Measurements from ENCODE around the gene UBE2O.
"Not testable (repeated sequence)": the region's sequence is repeated elsewhere in the genome, so short reads cannot be mapped to it uniquely, and the experiment has no call there.

UBE2O gene

DNA sequence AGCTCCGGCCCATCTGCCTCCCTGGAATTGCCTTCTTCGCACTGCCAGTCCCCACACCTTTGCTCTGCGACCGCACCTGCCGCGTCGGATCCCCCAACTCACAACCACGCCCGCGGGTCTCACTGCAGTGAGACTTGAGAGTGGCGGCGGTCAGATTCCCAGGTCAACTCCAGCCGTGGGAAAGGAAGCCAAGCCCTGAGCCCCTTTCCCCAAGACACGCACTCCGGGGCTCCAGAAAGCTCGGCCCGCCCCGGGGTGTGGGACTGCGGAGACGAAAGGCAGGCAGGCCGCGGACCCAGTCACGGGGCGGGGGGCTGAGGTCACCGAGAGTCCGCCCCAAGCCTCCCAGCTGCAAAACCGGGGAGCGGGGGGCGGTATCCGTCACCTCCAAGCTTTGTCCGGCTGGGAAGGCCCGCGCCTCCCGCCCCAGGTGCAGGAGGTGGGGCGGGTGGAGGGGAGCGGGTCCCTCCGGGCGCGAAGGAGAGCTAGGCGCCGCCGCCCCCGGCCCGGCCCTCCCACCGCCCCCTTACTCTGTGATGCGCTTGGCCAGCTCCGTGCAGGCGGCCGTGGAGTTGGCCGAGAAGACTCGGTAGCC lies 99.9 kb downstream of the UBE2O start:
- 1 to 4% methylated on average over 34 to 42 of the region's 51 CpGs for WGBS, 2 experiments (ENCODE audit: insufficient coverage in 2 of 2)
- Histone ChIP-seq H3K9me3 (ENCODE audit: control insufficient read depth, low read length) (no peaks in the 10 kb centered on the region), H3K27ac (ENCODE audit: low read depth, low read length, severe bottlenecking) (peak overlapping the region; percentile 89), H3K4me1 (ENCODE audit: control insufficient read depth, insufficient read depth, low read length, poor library complexity, severe bottlenecking) (peaks cover 2% of the 10 kb centered on the region), H3K36me3 (ENCODE audit: control insufficient read depth, insufficient read depth, low read length) (peaks cover 7% of the 10 kb centered on the region), H3K4me3 (ENCODE audit: extremely low read depth, insufficient read depth, low read length, poor library complexity, severe bottlenecking) (peak overlapping the region; percentile 91)

GRCh38 chr17:76351526-76352071 lies 101.4 kb downstream of the UBE2O start:
- no peak overlapping the region for H3K4me3 ChIP-seq (ENCODE audit: extremely low read depth, insufficient read depth, low read length, poor library complexity, severe bottlenecking)
- WGBS, 2 experiments (ENCODE audit: insufficient coverage in 2 of 2): 90 to 100% methylated on average over 1 to 5 of the region's 9 CpGs

DNA sequence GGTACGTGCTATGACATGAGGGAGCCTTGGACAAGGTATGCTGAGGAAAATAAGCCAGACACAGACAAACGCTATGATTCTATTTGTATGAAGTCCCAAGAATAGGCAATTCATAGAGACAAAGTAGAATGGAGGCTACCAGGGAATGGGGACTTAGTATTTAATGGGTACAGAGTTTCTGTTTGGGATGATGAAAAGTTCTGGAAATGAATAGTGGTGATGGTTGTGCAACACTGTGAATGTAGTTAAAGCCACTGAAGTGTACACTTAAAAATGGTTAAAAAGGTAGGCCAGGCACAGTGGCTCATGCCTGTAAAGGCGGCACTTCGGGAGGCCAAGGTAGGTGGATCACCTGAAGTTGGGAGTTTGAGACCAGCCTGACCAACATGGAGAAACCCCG lies 102.5 kb downstream of the UBE2O start:
- peaks cover 2% of the 10 kb centered on the region for H3K4me1 ChIP-seq (ENCODE audit: control insufficient read depth, insufficient read depth, low read length, poor library complexity, severe bottlenecking)
- no peaks in the 10 kb centered on the region for H3K9me3 ChIP-seq (ENCODE audit: control insufficient read depth, low read length)
- H3K27ac ChIP-seq (ENCODE audit: low read depth, low read length, severe bottlenecking): no peak overlapping the region
- peaks cover 28% of the 10 kb centered on the region for H3K36me3 ChIP-seq (ENCODE audit: control insufficient read depth, insufficient read depth, low read length)
- WGBS, 2 experiments (ENCODE audit: insufficient coverage in 2 of 2): 95 to 98% methylated on average over 4 of the region's 5 CpGs
- no peak overlapping the region for H3K4me3 ChIP-seq (ENCODE audit: extremely low read depth, insufficient read depth, low read length, poor library complexity, severe bottlenecking)

More at GRCh38 chr17:76351526-76352071, 101.4 kb downstream of the UBE2O start:
- H3K36me3 ChIP-seq (ENCODE audit: control insufficient read depth, insufficient read depth, low read length): peaks cover 17% of the 10 kb centered on the region
- H3K4me1 ChIP-seq (ENCODE audit: control insufficient read depth, insufficient read depth, low read length, poor library complexity, severe bottlenecking): peaks cover 2% of the 10 kb centered on the region
- H3K9me3 ChIP-seq (ENCODE audit: control insufficient read depth, low read length): no peaks in the 10 kb centered on the region
- H3K27ac ChIP-seq (ENCODE audit: low read depth, low read length, severe bottlenecking): no peak overlapping the region

- not testable (repeated sequence) for H3K9me3 ChIP-seq (ENCODE audit: control insufficient read depth, low read length); H3K4me3 ChIP-seq (ENCODE audit: extremely low read depth, insufficient read depth, low read length, poor library complexity, severe bottlenecking); H3K4me1 ChIP-seq (ENCODE audit: control insufficient read depth, insufficient read depth, low read length, poor library complexity, severe bottlenecking); H3K27ac ChIP-seq (ENCODE audit: low read depth, low read length, severe bottlenecking)
- WGBS, 2 experiments (ENCODE audit: insufficient coverage in 2 of 2): 95% methylated on average over 6 to 11 of the region's 11 CpGs
- H3K36me3 ChIP-seq (ENCODE audit: control insufficient read depth, insufficient read depth, low read length): peaks cover 55% of the 10 kb centered on the region
Measured at GRCh38 chr17:76346936-76347335, 106.0 kb downstream of the UBE2O start.

GRCh38 chr17:76345377-76345974 lies 107.5 kb downstream of the UBE2O start:
- Histone ChIP-seq H3K9me3 (ENCODE audit: control insufficient read depth, low read length) (no peaks in the 10 kb centered on the region), H3K4me1 (ENCODE audit: control insufficient read depth, insufficient read depth, low read length, poor library complexity, severe bottlenecking) (no peaks in the 10 kb centered on the region), H3K4me3 (ENCODE audit: extremely low read depth, insufficient read depth, low read length, poor library complexity, severe bottlenecking) (no peak overlapping the region), H3K36me3 (ENCODE audit: control insufficient read depth, insufficient read depth, low read length) (peaks cover 62% of the 10 kb centered on the region), H3K27ac (ENCODE audit: low read depth, low read length, severe bottlenecking) (no peak overlapping the region)
- WGBS, 2 experiments (ENCODE audit: insufficient coverage in 2 of 2): 95 to 97% methylated on average over 11 to 12 of the region's 14 CpGs

DNA sequence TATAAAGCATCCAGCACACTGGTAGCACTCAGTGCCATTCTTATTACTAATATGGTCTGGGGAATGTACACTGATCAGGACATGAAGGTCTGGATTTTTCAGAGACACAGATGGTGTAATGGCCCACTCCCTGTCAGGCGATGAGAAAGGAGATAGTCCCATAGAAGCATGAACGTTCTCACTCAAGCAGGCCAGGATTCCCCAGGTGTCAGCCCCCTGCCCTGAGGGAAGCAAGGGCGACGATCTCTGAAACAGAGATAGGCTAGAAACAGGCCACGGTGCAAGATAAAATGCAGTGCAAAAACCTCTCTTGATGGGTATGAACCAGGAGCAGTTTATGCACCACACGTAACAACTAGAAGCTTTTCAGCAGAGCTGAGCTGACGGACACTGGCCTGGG lies 109.8 kb downstream of the UBE2O start:
- peaks cover 65% of the 10 kb centered on the region for H3K36me3 ChIP-seq (ENCODE audit: control insufficient read depth, insufficient read depth, low read length)
- 92 to 95% methylated on average over 7 of the region's 7 CpGs for WGBS, 2 experiments (ENCODE audit: insufficient coverage in 2 of 2)
- no peak overlapping the region for H3K4me3 ChIP-seq (ENCODE audit: extremely low read depth, insufficient read depth, low read length, poor library complexity, severe bottlenecking)
- H3K27ac ChIP-seq (ENCODE audit: low read depth, low read length, severe bottlenecking): no peak overlapping the region
- H3K9me3 ChIP-seq (ENCODE audit: control insufficient read depth, low read length): no peaks in the 10 kb centered on the region
- no peaks in the 10 kb centered on the region for H3K4me1 ChIP-seq (ENCODE audit: control insufficient read depth, insufficient read depth, low read length, poor library complexity, severe bottlenecking)

DNA sequence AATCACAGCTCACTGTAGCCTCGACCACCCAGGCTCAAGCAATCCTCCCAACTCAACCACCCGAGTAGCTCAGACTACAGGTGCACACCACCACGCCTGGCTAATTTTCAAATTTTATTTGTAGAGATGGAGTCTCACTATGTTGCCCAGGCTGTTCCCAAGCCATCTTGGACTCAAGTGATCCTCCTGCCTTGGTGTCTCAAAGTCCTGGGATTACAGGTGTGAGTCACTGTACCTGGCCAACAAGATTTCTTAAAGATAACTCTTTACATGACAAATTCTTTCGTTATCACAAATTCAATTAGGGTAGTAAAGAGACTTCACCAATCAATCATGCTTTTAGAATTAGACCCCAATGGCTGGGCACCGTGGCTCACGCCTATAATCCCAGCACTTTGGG lies 111.7 kb downstream of the UBE2O start:
- WGBS, 2 experiments (ENCODE audit: insufficient coverage in 2 of 2): 95 to 100% methylated on average over 1 to 4 of the region's 6 CpGs
- peaks cover 52% of the 10 kb centered on the region for H3K36me3 ChIP-seq (ENCODE audit: control insufficient read depth, insufficient read depth, low read length)
- H3K4me3 ChIP-seq (ENCODE audit: extremely low read depth, insufficient read depth, low read length, poor library complexity, severe bottlenecking): no peak overlapping the region
- H3K9me3 ChIP-seq (ENCODE audit: control insufficient read depth, low read length): no peaks in the 10 kb centered on the region
- H3K4me1 ChIP-seq (ENCODE audit: control insufficient read depth, insufficient read depth, low read length, poor library complexity, severe bottlenecking): no peaks in the 10 kb centered on the region
- H3K27ac ChIP-seq (ENCODE audit: low read depth, low read length, severe bottlenecking): no peak overlapping the region
